GM23338 (cell line): ENCODE data around the gene NEK2.

Source experiments
- EZH2 ChIP-seq: fragments of 200-600 bp; sonication (generic); IDR thresholded peaks from one replicate; pipeline ENCODE4 v1.8.0; 2017; ENCODE audit warnings: antibody characterized with exemption, mild to moderate bottlenecking, low read depth; ENCODE audit not compliant: unreplicated experiment
- POLR2AphosphoS5 ChIP-seq: IDR thresholded peaks from 2 replicates; pipeline ENCODE4 v1.6.1; 2016; ENCODE audit warnings: antibody characterized with exemption, low read depth
- TF ChIP-seq, protein P1 (sequence below): fragments of 250-450 bp; sonication (Bioruptor Pico); IDR thresholded peaks from 2 replicates; pipeline ENCODE4 v1.5.0; 2020; ENCODE audit warnings: mild to moderate bottlenecking, moderate library complexity
- TF ChIP-seq, protein P2 (sequence below): IDR thresholded peaks from one replicate; pipeline ENCODE4 v1.6.1; 2018; ENCODE audit warnings: antibody characterized with exemption; ENCODE audit not compliant: unreplicated experiment

DNA sequence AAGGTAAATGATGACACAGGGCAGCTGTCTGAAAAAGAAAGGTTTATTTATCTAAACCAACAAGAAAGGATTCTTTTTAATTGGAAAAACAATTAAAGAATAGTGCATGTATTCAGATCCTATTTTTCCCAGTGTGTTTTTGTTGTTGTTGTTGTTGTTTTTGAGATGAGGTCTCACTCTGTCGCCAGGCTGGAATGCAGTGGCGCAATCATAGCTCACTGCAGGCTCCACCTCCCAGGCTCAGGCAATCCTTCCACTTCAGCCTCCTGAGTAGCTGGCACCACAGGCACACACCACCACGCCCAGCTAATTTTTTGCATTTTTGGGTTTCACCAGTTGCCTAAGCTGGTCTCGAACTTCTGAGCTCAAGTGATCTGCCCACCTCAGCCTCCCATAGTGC, 22.1 kb downstream of the NEK2 start:
- TF ChIP-seq, protein P1, sequence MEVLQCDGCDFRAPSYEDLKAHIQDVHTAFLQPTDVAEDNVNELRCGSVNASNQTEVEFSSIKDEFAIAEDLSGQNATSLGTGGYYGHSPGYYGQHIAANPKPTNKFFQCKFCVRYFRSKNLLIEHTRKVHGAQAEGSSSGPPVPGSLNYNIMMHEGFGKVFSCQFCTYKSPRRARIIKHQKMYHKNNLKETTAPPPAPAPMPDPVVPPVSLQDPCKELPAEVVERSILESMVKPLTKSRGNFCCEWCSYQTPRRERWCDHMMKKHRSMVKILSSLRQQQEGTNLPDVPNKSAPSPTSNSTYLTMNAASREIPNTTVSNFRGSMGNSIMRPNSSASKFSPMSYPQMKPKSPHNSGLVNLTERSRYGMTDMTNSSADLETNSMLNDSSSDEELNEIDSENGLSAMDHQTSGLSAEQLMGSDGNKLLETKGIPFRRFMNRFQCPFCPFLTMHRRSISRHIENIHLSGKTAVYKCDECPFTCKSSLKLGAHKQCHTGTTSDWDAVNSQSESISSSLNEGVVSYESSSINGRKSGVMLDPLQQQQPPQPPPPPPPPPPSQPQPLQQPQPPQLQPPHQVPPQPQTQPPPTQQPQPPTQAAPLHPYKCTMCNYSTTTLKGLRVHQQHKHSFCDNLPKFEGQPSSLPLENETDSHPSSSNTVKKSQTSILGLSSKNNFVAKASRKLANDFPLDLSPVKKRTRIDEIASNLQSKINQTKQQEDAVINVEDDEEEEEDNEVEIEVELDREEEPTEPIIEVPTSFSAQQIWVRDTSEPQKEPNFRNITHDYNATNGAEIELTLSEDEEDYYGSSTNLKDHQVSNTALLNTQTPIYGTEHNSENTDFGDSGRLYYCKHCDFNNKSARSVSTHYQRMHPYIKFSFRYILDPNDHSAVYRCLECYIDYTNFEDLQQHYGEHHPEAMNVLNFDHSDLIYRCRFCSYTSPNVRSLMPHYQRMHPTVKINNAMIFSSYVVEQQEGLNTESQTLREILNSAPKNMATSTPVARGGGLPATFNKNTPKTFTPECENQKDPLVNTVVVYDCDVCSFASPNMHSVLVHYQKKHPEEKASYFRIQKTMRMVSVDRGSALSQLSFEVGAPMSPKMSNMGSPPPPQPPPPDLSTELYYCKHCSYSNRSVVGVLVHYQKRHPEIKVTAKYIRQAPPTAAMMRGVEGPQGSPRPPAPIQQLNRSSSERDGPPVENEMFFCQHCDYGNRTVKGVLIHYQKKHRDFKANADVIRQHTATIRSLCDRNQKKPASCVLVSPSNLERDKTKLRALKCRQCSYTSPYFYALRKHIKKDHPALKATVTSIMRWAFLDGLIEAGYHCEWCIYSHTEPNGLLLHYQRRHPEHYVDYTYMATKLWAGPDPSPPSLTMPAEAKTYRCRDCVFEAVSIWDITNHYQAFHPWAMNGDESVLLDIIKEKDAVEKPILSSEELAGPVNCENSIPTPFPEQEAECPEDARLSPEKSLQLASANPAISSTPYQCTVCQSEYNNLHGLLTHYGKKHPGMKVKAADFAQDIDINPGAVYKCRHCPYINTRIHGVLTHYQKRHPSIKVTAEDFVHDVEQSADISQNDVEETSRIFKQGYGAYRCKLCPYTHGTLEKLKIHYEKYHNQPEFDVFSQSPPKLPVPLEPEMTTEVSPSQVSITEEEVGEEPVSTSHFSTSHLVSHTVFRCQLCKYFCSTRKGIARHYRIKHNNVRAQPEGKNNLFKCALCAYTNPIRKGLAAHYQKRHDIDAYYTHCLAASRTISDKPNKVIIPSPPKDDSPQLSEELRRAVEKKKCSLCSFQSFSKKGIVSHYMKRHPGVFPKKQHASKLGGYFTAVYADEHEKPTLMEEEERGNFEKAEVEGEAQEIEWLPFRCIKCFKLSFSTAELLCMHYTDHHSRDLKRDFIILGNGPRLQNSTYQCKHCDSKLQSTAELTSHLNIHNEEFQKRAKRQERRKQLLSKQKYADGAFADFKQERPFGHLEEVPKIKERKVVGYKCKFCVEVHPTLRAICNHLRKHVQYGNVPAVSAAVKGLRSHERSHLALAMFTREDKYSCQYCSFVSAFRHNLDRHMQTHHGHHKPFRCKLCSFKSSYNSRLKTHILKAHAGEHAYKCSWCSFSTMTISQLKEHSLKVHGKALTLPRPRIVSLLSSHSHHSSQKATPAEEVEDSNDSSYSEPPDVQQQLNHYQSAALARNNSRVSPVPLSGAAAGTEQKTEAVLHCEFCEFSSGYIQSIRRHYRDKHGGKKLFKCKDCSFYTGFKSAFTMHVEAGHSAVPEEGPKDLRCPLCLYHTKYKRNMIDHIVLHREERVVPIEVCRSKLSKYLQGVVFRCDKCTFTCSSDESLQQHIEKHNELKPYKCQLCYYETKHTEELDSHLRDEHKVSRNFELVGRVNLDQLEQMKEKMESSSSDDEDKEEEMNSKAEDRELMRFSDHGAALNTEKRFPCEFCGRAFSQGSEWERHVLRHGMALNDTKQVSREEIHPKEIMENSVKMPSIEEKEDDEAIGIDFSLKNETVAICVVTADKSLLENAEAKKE (CRISPR knock-in tag), result no peak
- no peak for TF ChIP-seq EZH2
- no peak for TF ChIP-seq POLR2AphosphoS5
- TF ChIP-seq, protein P2, sequence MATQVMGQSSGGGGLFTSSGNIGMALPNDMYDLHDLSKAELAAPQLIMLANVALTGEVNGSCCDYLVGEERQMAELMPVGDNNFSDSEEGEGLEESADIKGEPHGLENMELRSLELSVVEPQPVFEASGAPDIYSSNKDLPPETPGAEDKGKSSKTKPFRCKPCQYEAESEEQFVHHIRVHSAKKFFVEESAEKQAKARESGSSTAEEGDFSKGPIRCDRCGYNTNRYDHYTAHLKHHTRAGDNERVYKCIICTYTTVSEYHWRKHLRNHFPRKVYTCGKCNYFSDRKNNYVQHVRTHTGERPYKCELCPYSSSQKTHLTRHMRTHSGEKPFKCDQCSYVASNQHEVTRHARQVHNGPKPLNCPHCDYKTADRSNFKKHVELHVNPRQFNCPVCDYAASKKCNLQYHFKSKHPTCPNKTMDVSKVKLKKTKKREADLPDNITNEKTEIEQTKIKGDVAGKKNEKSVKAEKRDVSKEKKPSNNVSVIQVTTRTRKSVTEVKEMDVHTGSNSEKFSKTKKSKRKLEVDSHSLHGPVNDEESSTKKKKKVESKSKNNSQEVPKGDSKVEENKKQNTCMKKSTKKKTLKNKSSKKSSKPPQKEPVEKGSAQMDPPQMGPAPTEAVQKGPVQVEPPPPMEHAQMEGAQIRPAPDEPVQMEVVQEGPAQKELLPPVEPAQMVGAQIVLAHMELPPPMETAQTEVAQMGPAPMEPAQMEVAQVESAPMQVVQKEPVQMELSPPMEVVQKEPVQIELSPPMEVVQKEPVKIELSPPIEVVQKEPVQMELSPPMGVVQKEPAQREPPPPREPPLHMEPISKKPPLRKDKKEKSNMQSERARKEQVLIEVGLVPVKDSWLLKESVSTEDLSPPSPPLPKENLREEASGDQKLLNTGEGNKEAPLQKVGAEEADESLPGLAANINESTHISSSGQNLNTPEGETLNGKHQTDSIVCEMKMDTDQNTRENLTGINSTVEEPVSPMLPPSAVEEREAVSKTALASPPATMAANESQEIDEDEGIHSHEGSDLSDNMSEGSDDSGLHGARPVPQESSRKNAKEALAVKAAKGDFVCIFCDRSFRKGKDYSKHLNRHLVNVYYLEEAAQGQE, result no peak
